MV-4-11 (cell line): Measurements from ENCODE around the gene ACYP1.

Source experiments
- DNase-seq: peaks from one replicate; lab custom pipeline; 2025; lab: John Stamatoyannopoulos, UW

Gene ACYP1

DNA sequence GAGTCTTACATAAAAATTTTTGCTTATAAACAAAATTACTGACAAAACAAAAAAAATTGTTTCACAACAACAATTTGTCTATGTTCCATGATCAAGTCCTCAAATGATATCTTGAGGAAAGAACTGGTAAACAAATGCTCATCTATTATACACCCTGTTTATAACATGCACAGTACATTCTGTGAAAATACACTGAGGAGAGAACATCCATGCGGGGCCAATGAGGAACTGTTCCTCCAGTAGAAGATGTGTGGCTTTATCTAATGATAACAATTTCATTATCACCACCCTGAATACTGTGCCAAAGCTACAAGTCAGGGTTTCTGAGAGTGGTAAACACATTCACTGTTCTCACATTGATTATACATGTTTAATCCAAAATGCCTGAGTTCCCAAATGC is 23.3 kb downstream of the ACYP1 start:
- no peak for DNase-seq

DNA sequence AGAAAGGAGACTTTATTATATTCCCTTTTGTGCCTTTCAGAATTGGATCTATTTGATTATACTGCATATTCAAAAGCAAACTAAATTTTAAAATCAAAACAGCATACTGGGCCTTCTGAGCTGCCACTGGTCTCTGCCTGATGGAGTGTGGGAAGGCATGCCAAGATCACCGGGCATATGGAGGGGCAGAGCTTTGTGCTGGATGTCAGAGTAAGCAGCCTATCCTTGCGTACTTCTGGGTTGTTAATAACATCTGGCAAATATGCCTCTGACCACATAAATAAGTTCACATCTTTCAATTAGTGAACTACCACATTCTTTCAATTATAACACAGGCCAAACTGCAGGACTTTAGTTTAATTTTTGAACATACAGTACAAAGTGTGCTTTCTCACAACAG is 30.9 kb downstream of the ACYP1 start:
- no peak for DNase-seq

DNA sequence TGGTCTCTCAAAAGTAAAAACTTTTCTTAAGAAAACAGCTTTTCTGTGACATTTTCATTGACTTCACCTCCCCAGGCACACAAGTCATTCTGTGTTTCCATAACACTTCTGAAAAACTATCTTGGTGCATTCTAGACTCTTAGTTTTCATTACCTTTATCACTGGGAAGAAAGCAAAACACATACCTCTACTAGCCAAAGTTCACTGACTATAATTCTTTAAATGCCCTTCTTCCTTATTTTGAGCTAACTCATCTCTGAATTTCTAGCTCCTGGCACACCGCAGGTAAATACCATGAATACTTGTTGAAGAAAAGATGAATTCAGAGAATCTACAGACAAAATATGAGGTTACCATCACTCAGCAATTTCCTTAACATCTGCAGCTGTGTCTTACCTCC is 33.7 kb downstream of the ACYP1 start:
- DNase-seq = no peak

GRCh38 chr14:75025876-75026275 is 37.9 kb downstream of the ACYP1 start:
- no peak for DNase-seq

DNA sequence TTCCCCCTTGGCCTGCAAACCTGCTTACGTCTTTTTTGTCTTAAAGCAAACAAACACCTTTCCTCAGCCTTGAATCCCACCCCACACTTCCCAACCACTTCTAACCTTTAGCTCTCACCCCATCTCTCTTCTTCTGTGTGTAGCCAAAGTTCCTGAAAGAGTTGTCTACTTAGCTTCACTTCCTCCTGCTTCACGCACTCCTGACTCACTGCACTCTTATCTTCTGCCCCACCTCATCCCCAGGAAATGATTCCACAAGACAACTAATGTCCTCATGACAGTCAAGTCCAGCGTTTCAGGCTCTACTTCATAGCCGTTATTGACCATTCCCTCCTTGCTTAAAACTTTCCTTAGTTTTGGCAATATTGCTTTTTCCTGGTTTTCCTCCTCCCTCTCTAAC is 38.7 kb downstream of the ACYP1 start:
- peak; percentile 54 for DNase-seq

GRCh38 chr14:75023108-75023507 is 40.7 kb downstream of the ACYP1 start:
- DNase-seq = no peak

- peak; percentile 6 for DNase-seq
Observed at GRCh38 chr14:75022655-75023054, 41.2 kb downstream of the ACYP1 start.

DNA sequence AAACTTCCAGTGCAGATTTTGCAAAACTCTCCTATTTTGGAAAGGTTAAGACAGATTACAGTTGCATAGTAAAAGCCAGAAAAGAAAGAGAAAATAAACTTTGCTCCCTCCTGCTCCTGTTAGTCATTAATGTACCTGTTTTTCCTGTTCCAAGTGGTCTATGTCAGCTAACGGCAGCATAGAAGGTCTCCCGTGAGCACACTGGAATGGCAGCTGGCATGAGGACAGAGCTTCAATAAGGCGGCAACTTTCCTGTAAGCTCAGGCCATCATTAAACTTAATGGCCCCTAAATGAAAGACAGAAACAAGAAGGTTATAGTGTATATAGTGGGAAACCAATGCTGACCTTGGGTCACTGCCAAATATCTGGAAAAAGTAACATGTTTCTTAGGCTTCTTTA is 45.1 kb downstream of the ACYP1 start:
- no peak for DNase-seq

GRCh38 chr14:75016815-75017214 is 47.0 kb downstream of the ACYP1 start:
- DNase-seq = no peak

DNA sequence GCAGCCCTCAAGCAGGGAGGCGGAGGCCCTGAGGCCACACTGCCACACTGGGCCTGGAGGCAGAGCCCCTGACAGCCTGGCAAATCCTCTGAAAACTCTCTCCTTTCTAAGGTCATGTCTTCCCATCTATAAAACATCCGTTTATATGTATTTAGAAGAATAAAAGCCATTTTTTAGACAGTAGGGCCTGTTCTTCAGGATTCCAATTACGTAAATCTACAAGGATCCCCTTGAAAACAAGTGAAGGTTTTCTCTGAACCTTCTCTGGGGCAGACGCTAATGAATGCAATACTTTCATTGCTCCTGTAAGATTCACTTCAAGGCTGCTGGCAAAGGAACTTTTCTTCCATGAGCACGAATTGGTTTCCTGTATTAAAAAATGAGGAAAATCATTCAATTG is 48.3 kb downstream of the ACYP1 start:
- no peak for DNase-seq

GRCh38 chr14:75013290-75013689 is 50.5 kb downstream of the ACYP1 start:
- no peak for DNase-seq

- peak; percentile 7 for DNase-seq
Observed at GRCh38 chr14:75011356-75011994, 52.3 kb downstream of the ACYP1 start.

DNA sequence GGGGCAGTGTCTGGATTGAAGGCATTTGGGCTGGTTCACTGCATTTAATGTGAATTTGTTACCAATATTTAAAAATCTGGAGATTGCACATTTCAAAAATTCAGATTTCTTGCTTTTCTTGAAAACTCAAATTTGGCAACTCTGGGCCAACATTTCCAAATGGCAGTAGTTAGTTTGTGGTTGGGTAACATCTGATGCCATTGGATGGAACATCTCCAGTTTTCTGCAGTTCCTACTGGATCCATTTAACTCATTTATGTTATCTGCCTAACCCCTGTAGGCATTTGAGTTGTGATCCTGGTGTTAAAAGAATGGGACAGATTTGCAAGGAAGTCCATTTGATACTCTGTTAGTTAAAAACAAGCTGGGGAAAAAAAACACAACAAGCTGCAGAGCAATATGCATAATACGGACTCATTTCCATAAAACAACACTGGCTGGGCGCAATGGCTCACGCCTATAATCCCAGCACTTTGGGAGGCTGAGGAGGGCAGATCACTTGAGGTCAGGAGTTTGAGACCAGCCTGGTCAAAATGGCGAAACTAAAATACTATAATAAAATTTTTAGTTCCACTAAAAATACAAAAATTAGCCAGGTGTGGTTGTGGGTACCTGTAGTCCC is 53.2 kb downstream of the ACYP1 start:
- DNase-seq = no peak

- no peak for DNase-seq
Observed at GRCh38 chr14:75009176-75009575, 54.6 kb downstream of the ACYP1 start.

GRCh38 chr14:75005357-75005756 is 58.5 kb downstream of the ACYP1 start:
- no peak for DNase-seq

GRCh38 chr14:75003250-75004027 is 60.4 kb downstream of the ACYP1 start:
- no peak for DNase-seq
